Endothelial cell of umbilical vein (primary cell): Measurements from ENCODE around the gene SPINT1. TPM values are rescaled to one million over a fixed set of nuclear protein-coding genes. Genes with fewer than 3 reads are reported as not detected.

Source experiments
- BruUV-seq: library from RNA; stranded (reverse); fragments of 400-500 nt; replicated peaks from 2 replicates; lab custom pipeline; 2021; lab: Mats Ljungman, UMichigan
- CTCF ChIA-PET: fragments of 300-600, 350-600 bp; sonication (Branson Sonifier 250); formaldehyde crosslinking; loops from one replicate; lab custom pipeline; 2021; ENCODE audit warnings: antibody characterized with exemption, inconsistent platforms; lab: Charles Lee
- POLR2A ChIA-PET: fragments of 300-600, 350-600 bp; sonication (Branson Sonifier 250); formaldehyde crosslinking; loops from one replicate; lab custom pipeline; 2021; ENCODE audit warnings: antibody characterized with exemption, inconsistent platforms; lab: Charles Lee
- DNase-seq: peaks from one replicate; pipeline ENCODE4 v3.0.0-alpha.2; 2011; ENCODE audit warnings: low read depth, low spot score
- FAIRE-seq: peaks from 2 replicates; lab custom pipeline; 2011; peaks lifted over from hg19 to GRCh38; lab: Jason Lieb, UNC
- H2AFZ ChIP-seq: 2 replicates; pipeline ENCODE4 v1.6.0; 2012; ENCODE audit warnings: low read depth, low read length, control low read depth, inconsistent platforms
- H3K27ac ChIP-seq: 2 replicates; pipeline ENCODE4 v1.5.1; 2011; ENCODE audit warnings: low read depth, mild to moderate bottlenecking, control low read depth, low read length, moderate library complexity; ENCODE audit not compliant: insufficient read depth
- H3K27me3 ChIP-seq, 2 experiments: 2 replicates each; pipeline versions ENCODE4 v1.6.0 to v1.6.1; 2011; ENCODE audit warnings: low read length in 2 of 2, mixed read lengths in 1 of 2; ENCODE audit not compliant: control insufficient read depth in 2 of 2, insufficient read depth in 2 of 2
- H3K36me3 ChIP-seq, 2 experiments: 2 replicates in 1 of 2; 3 replicates in 1 of 2; pipeline ENCODE4 v1.5.1; 2011; ENCODE audit warnings: low read length in 2 of 2, mild to moderate bottlenecking in 1 of 2, moderate library complexity in 1 of 2; ENCODE audit not compliant: control insufficient read depth in 2 of 2, insufficient read depth in 2 of 2; ENCODE audit errors: extremely low read depth in 1 of 2
- H3K4me1 ChIP-seq: 3 replicates; pipeline ENCODE4 v1.5.1; 2011; ENCODE audit warnings: mild to moderate bottlenecking, low read length; ENCODE audit not compliant: control insufficient read depth, insufficient read depth; ENCODE audit errors: extremely low read depth
- H3K4me2 ChIP-seq: 2 replicates; pipeline ENCODE4 v1.6.1; 2011; ENCODE audit warnings: low read length, control low read depth, mixed read lengths; ENCODE audit not compliant: insufficient read depth
- H3K4me3 ChIP-seq, 3 experiments: fragments of 200-600 bp in 1 of 3; sonication (generic), shearing (Covaris generic) in 1 of 3; replicated peaks in 1 of 3; 2 replicates each; pipeline ENCODE4 v1.5.1; 2011 to 2016; ENCODE audit warnings: control low read depth in 3 of 3, low read length in 3 of 3, mild to moderate bottlenecking in 2 of 3, inconsistent platforms in 1 of 3, low read depth in 1 of 3, moderate library complexity in 1 of 3; ENCODE audit not compliant: insufficient read depth in 1 of 3
- H3K79me2 ChIP-seq: 2 replicates; pipeline ENCODE4 v1.6.0; 2012; ENCODE audit warnings: low read length, inconsistent platforms; ENCODE audit not compliant: control insufficient read depth, insufficient read depth
- H3K9ac ChIP-seq: replicated peaks from 2 replicates; pipeline ENCODE3; 2011; ENCODE audit warnings: low read length, control low read depth; ENCODE audit not compliant: insufficient read depth; ENCODE audit errors: extremely low read depth
- H3K9me1 ChIP-seq: replicated peaks from 3 replicates; pipeline ENCODE4 v1.6.0; 2011; ENCODE audit warnings: mild to moderate bottlenecking, low read length; ENCODE audit not compliant: control insufficient read depth, insufficient read depth; ENCODE audit errors: extremely low read depth
- H3K9me3 ChIP-seq: replicated peaks from 2 replicates; pipeline ENCODE4 v1.5.1; 2012; ENCODE audit warnings: low read length, inconsistent platforms; ENCODE audit not compliant: control insufficient read depth, insufficient read depth
- H4K20me1 ChIP-seq: replicated peaks from 2 replicates; pipeline ENCODE3; 2011; ENCODE audit warnings: mild to moderate bottlenecking, low read length; ENCODE audit not compliant: control insufficient read depth, insufficient read depth; ENCODE audit errors: extremely low read depth
- EZH2 ChIP-seq: IDR thresholded peaks from 2 replicates; pipeline ENCODE4 v1.6.1; 2012; ENCODE audit warnings: borderline replicate concordance, low read depth, mild to moderate bottlenecking, moderate library complexity, low read length, inconsistent platforms; ENCODE audit not compliant: severe bottlenecking
- FOS ChIP-seq: IDR thresholded peaks from 2 replicates; pipeline ENCODE4 v1.6.1; 2011; ENCODE audit warnings: mild to moderate bottlenecking, low read length, moderate library complexity, borderline replicate concordance; ENCODE audit not compliant: insufficient read depth
- GATA2 ChIP-seq: IDR thresholded peaks from 2 replicates; pipeline ENCODE4 v1.7.0; 2011; ENCODE audit warnings: low read depth, mild to moderate bottlenecking, moderate library complexity, mixed read lengths, low read length; ENCODE audit not compliant: insufficient read length, insufficient read depth
- JUN ChIP-seq: IDR thresholded peaks from 2 replicates; pipeline ENCODE4 v1.6.1; 2011; ENCODE audit warnings: borderline replicate concordance, low read depth; ENCODE audit not compliant: insufficient read length, insufficient read depth
- MYC ChIP-seq: IDR thresholded peaks from one replicate; pipeline ENCODE4 v1.6.1; 2011; ENCODE audit warnings: mild to moderate bottlenecking, low read depth, low read length
- POLR2A ChIP-seq: IDR thresholded peaks from 2 replicates; pipeline ENCODE4 v1.6.1; 2012; ENCODE audit warnings: low read depth, mild to moderate bottlenecking, control low read depth, low read length
- POLR2AphosphoS5 ChIP-seq: IDR thresholded peaks from 2 replicates; pipeline ENCODE4 v1.6.1; 2012; ENCODE audit warnings: low read depth, mild to moderate bottlenecking, control low read depth, low read length, moderate library complexity; ENCODE audit not compliant: insufficient read depth
- dilution Hi-C: fragments of 300-500 bp; cut with MboI; formaldehyde crosslinking; loops from one replicate; pipeline ENCODE4 v1.15.0; 2019; ENCODE audit warnings: low sequenced_read_pairs; ENCODE audit not compliant: extremely low pct_ligation_motif_present
- intact Hi-C: fragments of 100-400 bp; cut with micrococcal nuclease; formaldehyde crosslinking; loops from one replicate; pipeline ENCODE4 v1.10.0; 2022
- polyA plus RNA-seq, 4 experiments: library from polyadenylated mRNA; depleted of rRNA in 3 of 4; stranded (reverse) in 3 of 4; unstranded in 1 of 4; fragments of >200 nt; gene quantifications; 2 replicates each; pipeline versions ENCODE4 v1.2.1 to v1.2.3, GENCODE V29; 2011 to 2012; ENCODE audit warnings: missing spikeins in 1 of 4
- total RNA-seq: library from RNA; stranded (reverse); gene quantifications from 2 replicates; pipeline ENCODE4 v1.2.3, GENCODE V29; 2021
- TF ChIP-seq, protein P1 (sequence below), 2 donors: IDR thresholded peaks; 1 replicate in 1 of 2; 2 replicates in 1 of 2; pipeline ENCODE4 v1.5.1; 2011; ENCODE audit warnings: low read length in 2 of 2, mild to moderate bottlenecking in 2 of 2, moderate library complexity in 2 of 2, control low read depth in 1 of 2, inconsistent platforms in 1 of 2, low read depth in 1 of 2; ENCODE audit not compliant: insufficient read depth in 1 of 2; ENCODE audit errors: extremely low read depth in 1 of 2
- TF ChIP-seq, protein P2 (sequence below): IDR thresholded peaks from 2 replicates; pipeline ENCODE4 v1.6.1; 2011; ENCODE audit not compliant: insufficient read depth, insufficient read length

The SPINT1 gene
- total and polyA plus RNA-seq, 2 donors (not counting 3 experiments of a cell fraction or from before 2014, with no cell fraction given) = 4.1 to 4.2 TPM

DNA sequence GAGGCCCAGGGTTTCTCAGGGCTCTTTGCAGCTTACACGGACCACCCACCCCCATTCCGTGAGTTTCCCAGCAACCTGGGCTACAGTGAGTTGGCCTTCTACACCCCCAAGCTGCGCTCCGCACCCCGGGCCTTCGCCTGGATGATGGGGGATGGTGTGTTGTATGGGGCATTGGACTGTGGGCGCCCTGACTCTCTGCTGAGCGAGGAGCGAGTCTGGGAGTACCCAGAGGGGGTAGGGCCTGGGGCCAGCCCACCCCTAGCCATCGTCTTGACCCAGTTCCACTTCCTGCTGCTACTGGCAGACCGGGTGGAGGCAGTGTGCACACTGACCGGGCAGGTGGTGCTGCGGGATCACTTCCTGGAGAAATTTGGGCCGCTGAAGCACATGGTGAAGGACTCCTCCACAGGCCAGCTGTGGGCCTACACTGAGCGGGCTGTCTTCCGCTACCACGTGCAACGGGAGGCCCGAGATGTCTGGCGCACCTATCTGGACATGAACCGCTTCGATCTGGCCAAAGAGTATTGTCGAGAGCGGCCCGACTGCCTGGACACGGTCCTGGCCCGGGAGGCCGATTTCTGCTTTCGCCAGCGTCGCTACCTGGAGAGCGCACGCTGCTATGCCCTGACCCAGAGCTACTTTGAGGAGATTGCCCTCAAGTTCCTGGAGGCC, 55.8 kb downstream of the SPINT1 start:
- intact Hi-C loops = loop anchor here (10.0 kb wide), 1 partner anchor 335 kb away; the partner anchor contains the start of genes CCDC32 and RPUSD2

More for the DNA sequence above, 55.8 kb downstream of the SPINT1 start:
- dilution Hi-C loops = loop anchor here (10.0 kb wide), 1 partner anchor 115 kb away; no protein-coding TSS in a partner anchor
- no peak for FAIRE-seq
- Histone ChIP-seq H3K4me3 (no peak overlapping the region), H3K79me2 (peaks cover 25% of the 10 kb centered on the region), H3K36me3 (peaks cover 8 to 41% of the 10 kb centered on the region in 2 experiments), H3K27ac (no peak overlapping the region), H4K20me1 (no peaks in the 10 kb centered on the region), H2AFZ (no peak overlapping the region), H3K9me1 (no peaks in the 10 kb centered on the region), H3K9me3 (no peaks in the 10 kb centered on the region), H3K27me3 (no peaks in the 10 kb centered on the region), H3K4me1 (peaks cover 11% of the 10 kb centered on the region), H3K9ac (no peak overlapping the region), H3K4me2 (no peak overlapping the region)
- TF ChIP-seq, protein P1, sequence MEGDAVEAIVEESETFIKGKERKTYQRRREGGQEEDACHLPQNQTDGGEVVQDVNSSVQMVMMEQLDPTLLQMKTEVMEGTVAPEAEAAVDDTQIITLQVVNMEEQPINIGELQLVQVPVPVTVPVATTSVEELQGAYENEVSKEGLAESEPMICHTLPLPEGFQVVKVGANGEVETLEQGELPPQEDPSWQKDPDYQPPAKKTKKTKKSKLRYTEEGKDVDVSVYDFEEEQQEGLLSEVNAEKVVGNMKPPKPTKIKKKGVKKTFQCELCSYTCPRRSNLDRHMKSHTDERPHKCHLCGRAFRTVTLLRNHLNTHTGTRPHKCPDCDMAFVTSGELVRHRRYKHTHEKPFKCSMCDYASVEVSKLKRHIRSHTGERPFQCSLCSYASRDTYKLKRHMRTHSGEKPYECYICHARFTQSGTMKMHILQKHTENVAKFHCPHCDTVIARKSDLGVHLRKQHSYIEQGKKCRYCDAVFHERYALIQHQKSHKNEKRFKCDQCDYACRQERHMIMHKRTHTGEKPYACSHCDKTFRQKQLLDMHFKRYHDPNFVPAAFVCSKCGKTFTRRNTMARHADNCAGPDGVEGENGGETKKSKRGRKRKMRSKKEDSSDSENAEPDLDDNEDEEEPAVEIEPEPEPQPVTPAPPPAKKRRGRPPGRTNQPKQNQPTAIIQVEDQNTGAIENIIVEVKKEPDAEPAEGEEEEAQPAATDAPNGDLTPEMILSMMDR (IDR thresholded peaks at IDR 0.05; ENCODE audit: extremely low read depth in 1 of 2, insufficient read depth in 1 of 2, low read depth in 1 of 2, low read length in 2 of 2) = no peak
- TF ChIP-seq FOS (no peak), POLR2A (no peak), GATA2 (no peak), POLR2AphosphoS5 (no peak), JUN (no peak), EZH2 (no peak), MYC (no peak)
- TF ChIP-seq, protein P2, sequence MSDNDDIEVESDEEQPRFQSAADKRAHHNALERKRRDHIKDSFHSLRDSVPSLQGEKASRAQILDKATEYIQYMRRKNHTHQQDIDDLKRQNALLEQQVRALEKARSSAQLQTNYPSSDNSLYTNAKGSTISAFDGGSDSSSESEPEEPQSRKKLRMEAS = no peak
- DNase-seq = no peak
- CTCF ChIA-PET = interaction anchor here (1.0 to 2.0 kb wide), 6 partner anchors 31 to 286 kb away, joined by 3 to 8 read pairs (median 4); no protein-coding TSS in a partner anchor
- BruUV-seq = no TSS peak
- POLR2A ChIA-PET = no interaction called here
